Activated CD4-positive, alpha-beta T cell treated with anti-CD3 and anti-CD28 coated beads for 36 hours (primary cell): ENCODE data around the gene XPNPEP1. TPM values are rescaled to one million over a fixed set of nuclear protein-coding genes. Genes with fewer than 3 reads are reported as not detected.
A peak's percentile ranks its signal among the peaks of the same experiment; 100 is the strongest.

Experiments
- ATAC-seq: fragments of 200-7000 bp; cut with Tn5 transposase; one replicate; pipeline ENCODE4 v1.10.0; 2021; ENCODE audit warnings: mild to moderate bottlenecking, moderate library complexity
- CTCF ChIA-PET: fragments of 350-600 bp; sonication (Branson Sonifier 250); formaldehyde crosslinking; loops from one replicate; lab custom pipeline; 2021; ENCODE audit warnings: antibody characterized with exemption; lab: Charles Lee
- POLR2A ChIA-PET: fragments of 350-600 bp; sonication (Branson Sonifier 250); formaldehyde crosslinking; loops from one replicate; lab custom pipeline; 2021; ENCODE audit warnings: antibody characterized with exemption, inconsistent platforms; lab: Charles Lee
- DNase-seq: peaks from one replicate; pipeline ENCODE4 v3.0.0-alpha.2; 2020
- H3K27ac Mint-ChIP-seq: one replicate; pipeline ENCODE4 v1.8.0; 2021; ENCODE audit warnings: mixed read lengths
- H3K27me3 Mint-ChIP-seq: one replicate; pipeline ENCODE4 v1.8.0; 2021; ENCODE audit warnings: mixed read lengths
- H3K36me3 Mint-ChIP-seq: one replicate; pipeline ENCODE4 v1.8.0; 2021; ENCODE audit warnings: low read depth, mixed read lengths
- H3K4me1 Mint-ChIP-seq: one replicate; pipeline ENCODE4 v1.8.0; 2021; ENCODE audit warnings: mixed read lengths
- H3K4me3 Mint-ChIP-seq: one replicate; pipeline ENCODE4 v1.8.0; 2021; ENCODE audit warnings: mild to moderate bottlenecking, moderate library complexity, mixed read lengths
- H3K9me3 Mint-ChIP-seq: one replicate; pipeline ENCODE4 v1.8.0; 2021; ENCODE audit warnings: low read depth, mixed read lengths
- intact Hi-C, 2 experiments: fragments of 100-400 bp; cut with DNase I in 1 of 2; cut with micrococcal nuclease in 1 of 2; formaldehyde crosslinking; loops; one replicate each; pipeline versions ENCODE4 v1.14.2 to v1.15.1; 2022 to 2024; cut with DNase I, micrococcal nuclease
- total RNA-seq, 2 experiments: library from RNA; stranded (reverse); gene quantifications; one replicate each; pipeline ENCODE4 v1.2.3, GENCODE V29; 2021

The XPNPEP1 gene
- total RNA-seq, 2 experiments from 2014 or later, result 85.4 to 91.2 TPM

GRCh38 chr10:109899356-109900331 is 23.7 kb downstream of the XPNPEP1 start:
- no peak overlapping the region for H3K4me3 Mint-ChIP-seq
- ATAC-seq (peak; percentile 34), DNase-seq (no peak)
- H3K4me1 Mint-ChIP-seq, result peaks cover 61% of the 10 kb centered on the region
- intact Hi-C loops, result no loop called here
- peak overlapping the region; percentile 22 for H3K27ac Mint-ChIP-seq
- H3K27me3 Mint-ChIP-seq, result no peaks in the 10 kb centered on the region
- H3K36me3 Mint-ChIP-seq, result peaks cover 58% of the 10 kb centered on the region
- POLR2A ChIA-PET, result interaction anchor here (0.6 kb wide), 1 partner anchor 22 kb away, joined by 4 read pairs; no protein-coding TSS in a partner anchor
- no peaks in the 10 kb centered on the region for H3K9me3 Mint-ChIP-seq
- CTCF ChIA-PET, result interaction anchor here (0.6 to 1.7 kb wide), 5 partner anchors 10 to 200 kb away, joined by 3 to 6 read pairs (median 3); no protein-coding TSS in a partner anchor

- DNase-seq, result no peak
- CTCF ChIA-PET, result interaction anchor here (0.6 to 1.7 kb wide), 5 partner anchors 9 to 199 kb away, joined by 3 to 6 read pairs (median 3); no protein-coding TSS in a partner anchor
- no peak overlapping the region for H3K27ac Mint-ChIP-seq
Observed at GRCh38 chr10:109898666-109899355, 24.5 kb downstream of the XPNPEP1 start.

GRCh38 chr10:109898007-109898406 is 25.3 kb downstream of the XPNPEP1 start:
- intact Hi-C loops, result no loop called here
- no peak overlapping the region for H3K4me3 Mint-ChIP-seq
- H3K4me1 Mint-ChIP-seq, result peaks cover 52% of the 10 kb centered on the region
- no peak for DNase-seq
- peaks cover 45% of the 10 kb centered on the region for H3K36me3 Mint-ChIP-seq
- ChIA-PET POLR2A (no interaction called here), CTCF (interaction anchor here (0.6 to 1.7 kb wide), 3 partner anchors 14 to 37 kb away, joined by 3 to 11 read pairs (median 7); partner anchors contain the start of gene XPNPEP1)
- H3K9me3 Mint-ChIP-seq, result no peaks in the 10 kb centered on the region
- no peak overlapping the region for H3K27ac Mint-ChIP-seq
- no peaks in the 10 kb centered on the region for H3K27me3 Mint-ChIP-seq
- no peak for ATAC-seq

More at GRCh38 chr10:109898666-109899355, 24.5 kb downstream of the XPNPEP1 start:
- intact Hi-C loops, result no loop called here
- no peaks in the 10 kb centered on the region for H3K9me3 Mint-ChIP-seq
- POLR2A ChIA-PET, result interaction anchor here (0.6 kb wide), 1 partner anchor 23 kb away, joined by 4 read pairs; no protein-coding TSS in a partner anchor
- H3K4me1 Mint-ChIP-seq, result peaks cover 53% of the 10 kb centered on the region
- H3K36me3 Mint-ChIP-seq, result peaks cover 50% of the 10 kb centered on the region
- no peak for ATAC-seq
- H3K4me3 Mint-ChIP-seq, result no peak overlapping the region
- no peaks in the 10 kb centered on the region for H3K27me3 Mint-ChIP-seq

- H3K4me1 Mint-ChIP-seq, result peaks cover 49% of the 10 kb centered on the region
- ATAC-seq (no peak), DNase-seq (no peak)
- intact Hi-C loops, result no loop called here
- no peak overlapping the region for H3K4me3 Mint-ChIP-seq
- H3K27ac Mint-ChIP-seq, result no peak overlapping the region
- H3K27me3 Mint-ChIP-seq, result no peaks in the 10 kb centered on the region
- no peaks in the 10 kb centered on the region for H3K9me3 Mint-ChIP-seq
- H3K36me3 Mint-ChIP-seq, result peaks cover 45% of the 10 kb centered on the region
- ChIA-PET POLR2A (no interaction called here), CTCF (interaction anchor here (1.0 to 1.1 kb wide), 3 partner anchors 12 to 57 kb away, joined by 3 to 4 read pairs (median 3); no protein-coding TSS in a partner anchor)
Observed at GRCh38 chr10:109895848-109896247, 27.5 kb downstream of the XPNPEP1 start.

GRCh38 chr10:109895095-109895818 is 28.1 kb downstream of the XPNPEP1 start:
- intact Hi-C loops, result no loop called here
- Mint-ChIP-seq H3K4me3 (no peak overlapping the region), H3K4me1 (peaks cover 45% of the 10 kb centered on the region), H3K9me3 (no peaks in the 10 kb centered on the region), H3K27ac (no peak overlapping the region), H3K36me3 (peaks cover 42% of the 10 kb centered on the region), H3K27me3 (no peaks in the 10 kb centered on the region)
- ChIA-PET POLR2A (no interaction called here), CTCF (interaction anchor here (1.0 to 1.1 kb wide), 3 partner anchors 11 to 58 kb away, joined by 3 to 4 read pairs (median 3); no protein-coding TSS in a partner anchor)
- ATAC-seq (no peak), DNase-seq (no peak)

- ChIA-PET CTCF (no interaction called here), POLR2A (no interaction called here)
- intact Hi-C loops, result no loop called here
- ATAC-seq (no peak), DNase-seq (no peak)
- no peak overlapping the region for H3K27ac Mint-ChIP-seq
- H3K9me3 Mint-ChIP-seq, result no peaks in the 10 kb centered on the region
- peaks cover 43% of the 10 kb centered on the region for H3K4me1 Mint-ChIP-seq
- H3K36me3 Mint-ChIP-seq, result peaks cover 41% of the 10 kb centered on the region
- no peaks in the 10 kb centered on the region for H3K27me3 Mint-ChIP-seq
- no peak overlapping the region for H3K4me3 Mint-ChIP-seq
Observed at GRCh38 chr10:109894516-109894915, 28.8 kb downstream of the XPNPEP1 start.

- CTCF ChIA-PET, result interaction anchor here (1.3 kb wide), 1 partner anchor 9 kb away, joined by 6 read pairs; no protein-coding TSS in a partner anchor
- Mint-ChIP-seq H3K27me3 (no peaks in the 10 kb centered on the region), H3K36me3 (peaks cover 34% of the 10 kb centered on the region), H3K4me3 (no peak overlapping the region), H3K27ac (no peak overlapping the region), H3K4me1 (peaks cover 34% of the 10 kb centered on the region), H3K9me3 (no peaks in the 10 kb centered on the region)
- no peak for DNase-seq
- no peak for ATAC-seq
- POLR2A ChIA-PET, result no interaction called here
- intact Hi-C loops, result no loop called here
Observed at GRCh38 chr10:109893386-109893785, 29.9 kb downstream of the XPNPEP1 start.

GRCh38 chr10:109892931-109893330 is 30.4 kb downstream of the XPNPEP1 start:
- no peak overlapping the region for H3K4me3 Mint-ChIP-seq
- no peaks in the 10 kb centered on the region for H3K27me3 Mint-ChIP-seq
- ChIA-PET CTCF (interaction anchor here (1.2 to 1.3 kb wide), 3 partner anchors 9 to 41 kb away, joined by 3 to 9 read pairs (median 6); no protein-coding TSS in a partner anchor), POLR2A (no interaction called here)
- DNase-seq, result peak; percentile 36
- H3K4me1 Mint-ChIP-seq, result peaks cover 32% of the 10 kb centered on the region
- no peak overlapping the region for H3K27ac Mint-ChIP-seq
- peak; percentile 64 for ATAC-seq
- intact Hi-C loops, result no loop called here
- no peaks in the 10 kb centered on the region for H3K9me3 Mint-ChIP-seq
- peaks cover 30% of the 10 kb centered on the region for H3K36me3 Mint-ChIP-seq

- Mint-ChIP-seq H3K27ac (no peak overlapping the region), H3K36me3 (peaks cover 28% of the 10 kb centered on the region), H3K9me3 (no peaks in the 10 kb centered on the region), H3K4me3 (no peak overlapping the region), H3K4me1 (peaks cover 35% of the 10 kb centered on the region), H3K27me3 (no peaks in the 10 kb centered on the region)
- intact Hi-C loops, result no loop called here
- DNase-seq, result no peak
- ChIA-PET CTCF (interaction anchor here (1.2 kb wide), 2 partner anchors 8 to 42 kb away, joined by 3 to 9 read pairs; no protein-coding TSS in a partner anchor), POLR2A (interaction anchor here (0.6 kb wide), 1 partner anchor 1393 kb away, joined by 3 read pairs; no protein-coding TSS in a partner anchor)
- ATAC-seq, result no peak
Observed at GRCh38 chr10:109892117-109892516, 31.2 kb downstream of the XPNPEP1 start.

- ChIA-PET CTCF (interaction anchor here (0.6 to 2.1 kb wide), 3 partner anchors 19 to 1003 kb away, joined by 3 to 10 read pairs (median 4); no protein-coding TSS in a partner anchor), POLR2A (no interaction called here)
- Mint-ChIP-seq H3K36me3 (peaks cover 27% of the 10 kb centered on the region), H3K4me3 (no peak overlapping the region), H3K27ac (no peak overlapping the region), H3K9me3 (no peaks in the 10 kb centered on the region), H3K27me3 (no peaks in the 10 kb centered on the region), H3K4me1 (peaks cover 36% of the 10 kb centered on the region)
- intact Hi-C loops, result no loop called here
- DNase-seq (no peak), ATAC-seq (no peak)
Observed at GRCh38 chr10:109891105-109891504, 32.2 kb downstream of the XPNPEP1 start.
